GM21381 (cell line): ENCODE measurements around the gene ERN2.
"Not testable (repeated sequence)": the region's sequence is repeated elsewhere in the genome, so short reads cannot be mapped to it uniquely, and the experiment has no call there.

Source experiments
- ATAC-seq: cut with Tn5 transposase; IDR thresholded peaks from one replicate; pipeline ENCODE4 v1.9.1; 2021; ENCODE audit warnings: mild to moderate bottlenecking, moderate library complexity; ENCODE audit not compliant: unreplicated experiment

Gene ERN2

DNA sequence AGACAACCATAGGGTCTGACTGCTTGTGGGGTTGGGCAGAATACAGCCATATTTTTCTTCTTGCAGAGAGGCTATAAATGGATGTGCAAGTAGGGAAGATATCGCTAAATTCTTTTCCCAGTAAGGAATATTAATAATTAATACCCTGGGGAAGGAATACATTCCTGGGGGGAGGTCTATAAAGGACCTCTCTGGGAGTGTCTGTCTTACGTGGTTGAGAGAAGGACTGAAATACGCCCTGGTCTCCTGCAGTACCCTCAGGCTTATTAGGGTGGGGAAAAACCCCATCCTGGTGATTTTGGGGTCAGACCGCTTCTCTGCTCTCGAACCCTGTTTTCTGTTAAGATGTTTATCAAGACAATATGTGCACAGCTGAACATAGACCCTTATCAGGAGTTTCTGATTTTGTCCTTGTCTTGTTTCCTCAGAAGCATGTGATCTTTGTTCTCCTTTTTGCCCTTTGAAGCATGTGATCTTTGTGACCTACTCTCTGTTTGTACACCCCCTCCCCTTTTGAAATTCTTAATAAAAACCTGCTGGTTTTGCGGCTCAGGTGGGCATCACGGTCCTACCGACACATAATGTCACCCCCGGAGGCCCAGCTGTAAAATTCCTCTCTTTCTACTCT, 9.7 kb upstream of the ERN2 start:
- not testable (repeated sequence) for ATAC-seq

DNA sequence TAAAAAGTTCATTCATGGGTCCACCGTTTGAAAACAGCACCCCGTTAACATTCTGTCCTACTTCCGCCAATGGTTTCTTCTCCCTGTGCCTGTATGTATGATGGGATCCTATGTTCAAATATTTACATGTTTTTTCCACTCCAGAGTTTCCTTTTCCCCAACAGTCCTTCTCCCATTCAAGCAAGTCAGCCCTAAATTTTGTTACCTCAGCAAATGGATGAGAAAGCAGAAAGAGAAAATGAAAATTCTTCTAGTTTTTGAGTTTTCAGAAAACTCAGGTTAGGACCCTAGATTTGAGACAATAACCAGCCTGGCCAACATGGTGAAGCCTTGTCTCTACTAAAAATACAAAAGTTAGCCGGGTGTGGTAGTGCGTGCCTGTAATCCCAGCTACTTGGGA, 3.5 kb upstream of the ERN2 start:
- no peak for ATAC-seq

DNA sequence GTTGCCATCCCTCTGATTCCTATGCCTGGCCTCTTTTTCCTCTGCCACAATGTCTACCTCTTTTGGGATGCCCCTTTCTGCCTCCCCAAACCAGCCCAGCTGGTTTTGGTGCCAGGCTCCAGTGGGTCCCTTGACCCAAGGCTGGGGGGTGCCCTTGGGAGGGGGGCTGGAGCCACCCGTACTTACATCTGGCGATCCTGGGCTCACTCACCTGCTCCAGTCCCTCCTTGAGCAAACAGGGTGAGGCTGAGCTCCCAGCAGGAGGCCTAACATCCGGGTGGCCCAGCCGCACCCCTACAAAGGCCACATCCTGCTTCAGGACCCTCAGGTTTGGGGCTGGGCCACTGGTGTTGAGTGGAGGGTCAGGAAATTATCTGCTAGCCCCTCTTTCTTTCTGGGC, 1.2 kb downstream of the ERN2 start:
- no peak for ATAC-seq

DNA sequence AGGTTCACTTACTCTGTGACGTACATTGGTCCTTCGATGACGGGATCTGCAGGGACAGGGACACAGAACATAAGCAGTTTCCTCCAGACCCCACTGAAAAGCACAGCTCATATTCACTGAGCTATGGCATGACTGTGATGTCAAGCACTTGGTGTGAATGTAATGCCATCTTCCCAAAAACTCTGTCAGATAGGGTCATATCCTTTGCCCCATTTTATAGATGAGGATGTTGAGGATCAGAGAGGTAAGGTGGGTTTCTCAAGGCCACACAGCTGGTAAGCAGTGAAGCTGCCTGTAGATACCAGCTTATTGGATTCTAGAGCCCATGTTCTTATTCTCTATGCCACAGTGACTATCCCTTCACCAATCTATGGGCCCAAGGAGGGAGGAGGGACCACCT, 2.5 kb downstream of the ERN2 start:
- ATAC-seq: no peak

DNA sequence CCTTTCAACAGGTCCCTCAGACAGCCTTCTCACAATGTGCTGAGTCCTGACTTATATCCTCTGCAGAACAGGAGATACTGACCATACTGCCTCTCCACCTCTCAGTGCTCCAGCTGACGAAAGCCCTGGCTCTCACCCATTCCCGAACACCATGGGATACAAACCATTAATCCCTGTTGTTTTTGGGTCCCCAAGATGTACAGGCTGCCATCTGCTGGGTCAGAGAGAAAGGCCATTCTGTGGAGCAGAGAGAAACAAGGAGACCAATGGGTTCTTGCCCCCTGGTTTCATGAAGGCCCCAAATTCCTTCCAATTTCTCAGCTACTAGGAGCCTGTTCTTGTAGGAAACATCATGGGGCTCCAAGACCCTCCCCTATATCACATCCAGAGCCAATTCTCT, 3.0 kb downstream of the ERN2 start:
- ATAC-seq: no peak

DNA sequence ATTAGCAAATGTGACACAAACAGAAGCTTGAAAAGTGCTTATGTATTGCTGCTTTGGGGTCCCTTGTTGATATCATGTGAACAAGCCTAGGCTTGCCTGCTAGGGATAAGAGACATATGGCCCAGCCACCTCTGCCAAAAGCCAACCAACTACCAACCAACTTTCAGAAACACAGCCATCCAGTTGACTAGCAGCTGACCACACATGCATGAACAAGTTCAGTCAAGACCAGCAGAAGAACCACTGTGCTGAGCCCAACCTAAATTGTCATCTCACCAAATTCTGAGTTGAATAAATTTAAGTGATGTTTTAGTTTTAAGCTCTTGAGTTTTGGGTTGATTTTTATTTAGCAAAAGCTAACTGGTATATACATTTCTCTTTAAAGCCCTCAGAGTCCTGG, 3.5 kb downstream of the ERN2 start:
- no peak for ATAC-seq

DNA sequence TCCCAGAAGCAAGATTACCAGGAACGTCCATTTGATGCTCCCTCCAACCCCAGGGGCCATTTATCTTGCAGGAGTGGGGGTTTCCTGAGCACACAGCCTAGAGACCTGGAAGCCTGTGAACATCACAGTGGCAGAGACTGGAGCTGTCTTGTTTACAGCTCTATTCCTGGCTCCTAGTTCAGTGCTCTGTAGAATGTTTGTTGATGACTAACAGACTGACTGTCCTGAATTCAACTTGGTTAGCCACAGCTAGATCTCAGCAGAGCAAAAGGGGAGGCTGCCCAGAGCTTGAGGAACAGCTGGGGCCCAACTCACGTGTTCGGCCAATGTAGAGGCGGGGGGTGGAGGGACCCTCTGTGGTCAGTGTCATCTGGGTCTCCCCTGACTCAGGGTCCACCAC, 6.6 kb downstream of the ERN2 start:
- ATAC-seq: no peak

DNA sequence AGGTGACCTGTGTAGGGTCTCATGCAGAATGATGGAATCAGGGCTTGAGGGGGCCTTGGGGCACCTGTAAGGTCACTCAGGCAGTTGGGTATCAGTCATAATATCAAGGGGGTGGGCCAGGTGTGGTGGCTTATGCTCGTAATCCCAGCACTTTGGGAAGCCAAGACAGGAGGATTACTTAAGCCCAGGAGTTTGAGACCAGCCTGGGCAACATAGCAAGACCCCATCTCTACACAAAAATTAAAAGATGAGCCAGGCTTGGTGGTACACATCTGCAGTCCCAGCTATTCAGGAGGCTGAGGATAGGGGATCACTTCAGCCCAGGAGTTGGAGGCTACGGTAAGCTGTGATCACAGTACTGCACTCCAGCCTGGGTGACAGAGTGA, 7.5 kb downstream of the ERN2 start:
- no peak for ATAC-seq

DNA sequence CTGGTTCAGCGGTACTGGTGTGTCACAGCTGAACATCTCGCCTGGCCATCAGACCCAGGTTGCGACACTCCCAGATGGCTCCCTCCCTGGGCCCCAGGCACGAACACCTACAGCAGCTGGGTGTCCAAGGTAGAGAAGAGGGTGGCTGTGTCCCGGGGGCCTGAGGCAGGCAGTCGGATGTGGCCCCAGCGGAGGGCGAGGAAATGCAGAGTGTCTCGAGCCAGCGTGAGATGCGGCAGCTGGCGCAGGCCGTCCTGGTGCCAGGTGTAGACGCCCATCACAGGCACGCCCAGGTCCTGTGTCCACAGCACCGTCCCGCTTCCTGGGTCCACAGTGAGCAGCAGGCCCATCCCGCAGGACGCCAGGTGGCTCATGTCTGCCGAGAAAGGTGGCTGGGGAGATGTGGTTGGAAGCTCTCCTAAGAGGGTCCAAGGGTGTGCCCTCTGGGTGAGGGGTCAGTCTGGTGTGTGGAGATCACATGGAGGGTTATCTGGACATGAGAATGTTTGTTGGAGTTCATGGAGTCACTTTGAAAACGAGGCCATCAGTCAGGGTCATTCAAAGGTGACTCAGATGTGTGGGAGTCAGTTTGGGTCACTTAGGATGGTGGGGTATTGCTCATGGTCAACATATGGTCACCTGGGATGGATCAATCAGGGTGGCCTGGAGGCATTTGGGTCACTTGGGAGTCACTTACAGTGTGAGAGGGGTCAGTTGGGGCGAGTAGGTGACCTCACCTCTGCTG, 8.1 kb downstream of the ERN2 start:
- no peak for ATAC-seq

DNA sequence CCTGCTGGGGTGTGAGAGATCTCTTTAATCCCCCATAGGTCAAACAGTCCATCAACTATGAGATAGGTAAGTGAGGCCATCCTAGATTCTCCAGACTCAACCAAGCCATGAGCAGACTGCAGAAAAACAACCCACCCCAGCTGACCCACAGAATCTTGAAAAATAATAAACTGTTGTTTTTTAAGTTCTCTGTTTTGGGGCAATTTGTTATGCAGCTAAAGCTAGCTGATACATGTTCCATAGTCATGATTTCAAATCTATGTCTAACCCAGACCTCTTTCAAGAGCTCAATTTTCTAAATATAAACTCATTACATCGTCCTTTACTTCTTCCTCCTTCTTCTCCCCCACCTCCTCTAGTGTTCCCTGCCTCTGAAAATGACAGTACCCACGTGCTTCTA, 10.1 kb downstream of the ERN2 start:
- no peak for ATAC-seq

DNA sequence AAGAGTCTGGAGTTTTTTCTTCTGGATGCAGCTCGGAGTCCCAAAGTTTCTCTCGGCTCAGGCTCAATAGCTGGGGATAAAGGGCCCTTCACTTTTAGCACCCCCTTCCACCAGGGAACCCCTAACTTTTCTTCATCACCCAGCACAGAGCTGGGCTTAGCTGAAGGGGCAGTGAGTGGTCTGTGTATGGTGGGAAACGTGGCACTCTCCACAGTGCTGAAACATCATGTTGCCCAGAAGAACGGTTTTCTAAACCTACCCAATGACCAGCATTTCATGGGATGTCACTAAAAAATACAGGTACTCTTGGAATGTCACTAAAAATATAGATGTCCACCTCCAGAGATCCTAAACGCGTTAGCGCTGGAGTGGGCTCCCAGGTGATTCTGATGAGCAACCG, 12.0 kb downstream of the ERN2 start:
- no peak for ATAC-seq

DNA sequence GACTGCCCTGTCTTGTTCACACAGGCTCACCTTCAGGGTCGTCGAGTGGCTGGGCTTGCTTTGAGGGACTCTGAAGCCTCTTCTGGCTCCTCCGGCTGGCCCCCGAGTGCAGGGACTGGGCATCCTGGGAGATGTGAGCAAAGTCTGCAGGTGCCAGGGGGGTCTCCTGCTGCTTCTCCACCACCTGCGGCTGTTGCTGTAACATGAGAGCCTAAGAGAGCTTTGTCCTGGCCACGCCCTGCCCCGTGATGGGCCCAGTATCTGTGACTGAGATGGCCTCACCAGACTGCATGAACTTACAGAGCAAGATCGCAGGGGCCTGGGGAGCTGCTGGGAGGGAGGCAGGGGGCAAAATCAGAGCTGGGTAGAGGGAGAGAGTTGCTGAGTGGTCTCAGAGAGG, 12.5 kb downstream of the ERN2 start:
- ATAC-seq: no peak

DNA sequence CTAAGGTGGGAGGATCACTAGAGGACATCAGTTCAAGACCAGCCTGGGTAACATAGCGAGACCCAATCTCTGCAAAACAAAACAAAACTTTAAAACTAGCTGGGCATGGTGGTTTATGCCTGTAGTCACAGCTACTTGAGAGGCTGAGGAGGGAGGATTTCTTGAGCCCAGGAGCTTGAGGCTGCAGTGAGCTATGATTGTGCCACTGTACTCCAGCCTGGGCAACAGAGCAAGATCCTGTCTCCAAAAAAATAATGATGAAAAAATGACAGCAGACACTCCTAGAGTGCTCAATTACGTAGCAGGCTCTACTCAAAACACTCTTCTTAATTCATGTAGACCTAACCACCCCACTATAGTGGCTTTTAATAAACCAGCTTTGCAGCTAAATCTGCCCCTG, 12.9 kb downstream of the ERN2 start:
- ATAC-seq: no peak

DNA sequence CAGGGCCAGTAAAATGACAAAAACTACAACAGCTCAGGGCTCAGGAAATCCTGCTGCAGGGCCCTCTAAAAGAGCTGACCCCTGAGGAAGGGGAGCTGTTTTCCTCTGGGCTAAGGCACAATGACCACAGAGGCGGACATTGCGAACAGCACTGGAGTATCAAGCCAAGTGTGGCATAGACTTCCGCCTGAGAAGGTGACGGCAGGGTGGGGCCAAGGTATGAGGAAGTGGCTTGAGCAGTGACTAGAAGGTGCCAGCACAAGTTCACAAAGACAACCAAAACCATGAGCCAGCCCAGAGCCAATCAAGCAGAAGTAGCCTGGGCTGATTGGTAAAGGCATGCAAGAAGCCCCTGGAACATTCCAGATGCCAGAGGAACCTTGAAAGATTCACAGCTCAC, 13.9 kb downstream of the ERN2 start:
- ATAC-seq: no peak

DNA sequence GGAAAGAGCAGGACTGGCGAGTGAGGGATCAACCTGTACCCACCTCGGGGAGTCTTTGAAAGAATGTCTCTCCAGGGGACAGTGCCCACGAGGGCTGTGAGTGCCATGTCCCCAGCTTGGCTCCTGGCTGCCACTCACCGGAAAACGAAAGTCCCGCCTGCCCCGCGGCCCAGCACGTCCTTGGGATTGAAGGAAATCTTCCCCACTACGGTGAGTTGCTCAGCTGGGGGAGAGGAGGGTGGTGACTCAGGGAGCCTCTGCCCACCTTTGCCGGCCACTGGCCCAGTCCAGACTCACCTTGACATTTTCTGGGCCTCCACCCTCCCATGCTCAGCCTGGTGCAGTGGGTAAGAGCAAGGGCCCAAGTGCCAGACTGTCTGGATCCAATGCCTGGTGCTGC, 17.3 kb downstream of the ERN2 start:
- ATAC-seq: no peak

DNA sequence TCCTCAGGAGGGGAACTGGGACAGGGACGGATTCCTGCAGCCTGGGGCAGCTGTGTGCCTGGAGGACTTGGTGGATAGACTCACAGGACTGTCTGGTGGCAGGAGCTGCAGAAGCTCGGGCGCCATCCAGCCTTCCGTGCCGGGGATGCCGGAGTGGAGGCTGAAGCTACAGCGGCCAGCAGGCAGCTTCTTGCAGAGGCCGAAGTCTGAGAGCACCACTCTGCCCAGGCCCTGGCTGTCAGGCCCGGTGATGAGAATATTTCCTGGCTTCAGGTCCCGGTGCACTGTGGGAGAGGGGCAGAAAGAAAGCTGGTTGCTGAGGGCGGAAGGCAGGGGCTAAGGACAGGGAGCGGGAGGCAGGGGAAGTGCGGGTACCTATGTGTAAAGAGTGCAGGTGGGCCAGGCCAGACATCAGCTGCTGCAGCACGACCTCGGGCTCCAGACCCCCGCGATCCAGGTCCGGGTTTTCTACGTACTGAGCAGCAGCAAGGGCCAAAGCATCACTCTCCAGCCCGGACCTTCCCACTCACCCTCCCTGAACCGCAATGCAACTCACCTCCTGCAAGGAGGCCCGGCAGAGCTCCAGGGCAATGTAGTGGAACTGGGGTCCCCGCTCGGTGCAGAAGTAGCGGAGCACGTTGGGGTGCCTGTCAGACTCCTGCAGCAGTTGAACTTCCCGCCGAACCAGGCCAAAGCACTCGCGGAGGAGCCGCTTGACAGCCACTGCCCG, 18.2 kb downstream of the ERN2 start:
- ATAC-seq: no peak

DNA sequence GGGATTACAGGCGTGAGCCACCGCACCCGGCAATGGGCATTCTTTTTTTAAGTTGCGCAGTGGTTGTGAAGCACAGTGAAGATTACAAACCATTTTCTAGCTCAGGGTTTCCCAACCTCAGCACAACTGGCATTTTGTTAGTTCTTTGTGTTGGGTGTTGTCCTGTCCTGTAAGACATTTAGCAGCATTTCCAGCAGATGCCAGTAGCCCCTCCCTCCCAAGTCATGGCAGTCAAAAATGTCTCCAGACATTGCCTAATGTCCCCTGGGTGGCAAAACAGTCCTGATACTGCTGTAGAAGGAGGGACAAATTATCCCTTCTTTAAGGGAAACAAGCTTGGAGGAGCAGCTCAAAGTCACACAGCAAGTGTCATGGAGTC, 18.8 kb downstream of the ERN2 start:
- ATAC-seq: no peak

DNA sequence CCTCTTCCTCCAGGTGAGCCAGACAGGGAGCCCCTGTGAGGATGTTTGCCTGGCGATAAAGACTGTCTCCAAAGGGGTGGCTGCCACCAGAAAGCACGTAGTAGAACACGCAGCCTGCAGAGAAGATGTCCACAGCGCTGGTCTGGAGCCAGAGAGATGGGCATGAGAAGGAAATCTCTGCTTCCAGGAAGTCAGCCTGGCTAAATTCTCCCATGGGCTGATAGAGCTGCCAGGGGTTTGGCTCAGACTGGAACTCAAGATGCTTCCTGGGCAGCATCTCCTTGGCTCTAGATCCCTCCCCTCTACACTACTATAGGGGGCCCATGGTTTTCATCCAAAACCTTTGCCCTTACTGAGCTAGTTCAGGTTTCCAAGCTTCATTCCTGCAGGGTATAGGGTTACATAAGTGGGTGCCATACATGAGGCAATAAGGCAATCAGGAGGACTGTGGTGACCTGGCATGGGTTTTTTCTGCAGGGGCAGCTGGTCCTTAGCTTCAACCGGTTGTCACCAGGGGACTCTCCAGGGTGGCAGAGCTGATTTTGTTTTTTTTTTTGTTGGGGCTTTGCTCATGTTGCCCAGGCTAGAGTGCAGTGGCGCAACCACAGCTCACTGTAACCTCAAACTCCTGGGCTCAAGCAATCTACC, 20.7 kb downstream of the ERN2 start:
- ATAC-seq: no peak

DNA sequence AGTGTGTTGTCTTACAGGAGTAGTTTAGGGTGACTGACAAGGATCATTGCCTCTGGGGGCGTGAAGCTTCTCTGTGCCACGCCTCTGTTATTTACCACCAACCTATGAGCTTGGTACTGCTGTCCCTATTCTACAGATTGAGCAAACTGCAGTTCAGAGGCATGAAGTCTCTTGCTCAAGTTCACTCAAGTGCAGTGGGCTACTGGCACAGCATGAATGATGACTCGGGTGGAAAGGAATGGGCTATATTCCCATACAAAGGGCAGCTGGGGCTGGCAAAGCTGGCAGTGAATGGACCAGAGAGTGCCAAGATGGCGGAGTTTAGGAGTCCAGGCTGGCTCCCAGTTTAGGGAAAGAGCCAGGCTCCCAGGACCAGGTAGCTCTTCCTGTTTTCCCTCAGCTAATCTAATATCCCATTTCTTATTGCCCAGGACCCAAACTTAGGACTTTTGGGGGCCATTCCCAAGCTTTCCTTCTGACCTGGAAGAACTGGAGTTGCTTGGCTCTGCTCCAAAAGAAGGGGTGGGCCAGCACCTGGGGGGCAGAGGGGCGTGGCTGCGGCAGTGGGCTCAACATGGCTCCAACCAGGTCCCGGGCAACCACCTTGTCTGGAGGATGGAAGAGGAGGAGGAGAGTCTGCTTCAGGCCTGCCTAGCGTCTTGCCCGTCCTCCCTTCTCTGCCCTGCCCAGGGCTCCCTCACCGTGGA, 21.4 kb downstream of the ERN2 start:
- ATAC-seq: no peak

DNA sequence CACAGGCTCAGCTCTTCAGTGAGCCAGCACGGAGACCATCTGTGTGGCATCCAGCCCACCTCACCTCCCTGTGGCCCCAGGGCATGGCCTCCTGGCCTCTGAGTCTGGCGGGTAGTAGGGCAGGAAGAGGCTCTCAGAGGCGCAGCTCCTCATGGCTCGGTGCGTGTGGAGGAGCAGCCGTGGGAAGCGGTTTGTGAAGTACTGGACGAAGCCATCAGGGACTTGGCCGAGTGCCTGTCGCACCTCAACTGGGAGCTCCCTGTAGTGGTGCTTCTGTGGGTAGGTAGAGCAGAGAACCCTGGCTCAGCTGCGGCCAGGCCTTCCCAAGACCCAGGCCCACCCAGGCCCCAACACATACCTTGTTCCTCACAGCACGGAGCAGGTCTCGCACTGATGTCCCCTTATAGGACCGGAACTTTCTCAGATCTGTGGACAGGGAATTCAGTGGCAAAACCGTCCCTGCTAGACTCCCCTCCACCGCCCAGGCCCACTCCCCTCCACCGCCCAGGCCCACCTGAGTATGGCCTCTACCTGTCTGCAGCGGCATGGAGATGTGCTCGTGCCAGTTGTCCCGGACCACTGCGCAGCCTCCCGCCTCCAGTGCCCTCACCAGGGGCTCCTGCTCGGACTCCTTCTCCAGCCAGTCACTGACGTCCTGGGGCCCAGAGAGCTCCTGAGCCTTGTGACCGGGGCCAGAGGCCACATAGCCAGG, 22.1 kb downstream of the ERN2 start:
- ATAC-seq: no peak
